ENCODE results near the gene CLIC6. TPM values are rescaled to one million over a fixed set of nuclear protein-coding genes. Genes with fewer than 3 reads are reported as not detected.

CLIC6 gene
- polyA plus RNA-seq, 1 donor (not counting 4 experiments of a cell fraction or from before 2014, with no cell fraction given): not detected

- DNase-seq (ENCODE audit: low read depth, low spot score) (no peak), FAIRE-seq (no peak)
- H3K9me3 ChIP-seq (ENCODE audit: control insufficient read depth, low read depth, low read length): no peaks in the 10 kb centered on the region
- no peaks in the 10 kb centered on the region for H3K4me1 ChIP-seq (ENCODE audit: control insufficient read depth, extremely low read depth, insufficient read depth, low read length)
- dilution Hi-C loops (cut with MboI; ENCODE audit: extremely low pct_ligation_motif_present, low sequenced_read_pairs): no loop called here
- no peaks in the 10 kb centered on the region for H3K79me2 ChIP-seq (ENCODE audit: control insufficient read depth, insufficient read depth, low read length)
- H3K27me3 ChIP-seq (ENCODE audit: control insufficient read depth, extremely low read depth, insufficient read depth, low read length): peaks cover 23% of the 10 kb centered on the region
- H3K4me2 ChIP-seq (ENCODE audit: control insufficient read depth, extremely low read depth, insufficient read depth, low read depth, low read length): no peak overlapping the region
- H3K9me1 ChIP-seq (ENCODE audit: control insufficient read depth, extremely low read depth, insufficient read depth, low read length): no peaks in the 10 kb centered on the region
- no peaks in the 10 kb centered on the region for H4K20me1 ChIP-seq (ENCODE audit: control insufficient read depth, extremely low read depth, insufficient read depth, low read length)
- no peak overlapping the region for H3K4me3 ChIP-seq (ENCODE audit: control insufficient read depth in 2 of 3, extremely low read depth in 1 of 3, insufficient read depth in 2 of 3, low read depth in 1 of 3, low read length in 3 of 3)
- no peak for TF ChIP-seq CTCF (optimal IDR thresholded peaks at IDR 0.05 in 1 of 3, IDR thresholded peaks at IDR 0.05 in 1 of 3, conservative IDR thresholded peaks at IDR 0.05 in 1 of 3; ENCODE audit: extremely low read depth in 1 of 3, insufficient read depth in 2 of 3, low read length in 3 of 3)
- TF ChIP-seq EZH2 (IDR thresholded peaks at IDR 0.05; ENCODE audit: low read length): no peak
- H3K27ac ChIP-seq (ENCODE audit: control insufficient read depth, insufficient read depth, low read length): no peak overlapping the region
- H3K9ac ChIP-seq (ENCODE audit: control insufficient read depth, extremely low read depth, insufficient read depth, low read length): no peak overlapping the region
- no peaks in the 10 kb centered on the region for H3K36me3 ChIP-seq (ENCODE audit: control insufficient read depth in 2 of 2, extremely low read depth in 1 of 2, insufficient read depth in 2 of 2, low read length in 2 of 2)
- no peak overlapping the region for H2AFZ ChIP-seq (ENCODE audit: control insufficient read depth, low read length)
Measured at GRCh38 chr21:34692458-34693020, 23.7 kb downstream of the CLIC6 start.

- no peaks in the 10 kb centered on the region for H4K20me1 ChIP-seq (ENCODE audit: control insufficient read depth, extremely low read depth, insufficient read depth, low read length)
- H3K9me1 ChIP-seq (ENCODE audit: control insufficient read depth, extremely low read depth, insufficient read depth, low read length): no peaks in the 10 kb centered on the region
- H3K9me3 ChIP-seq (ENCODE audit: control insufficient read depth, low read depth, low read length): no peaks in the 10 kb centered on the region
- H3K4me2 ChIP-seq (ENCODE audit: control insufficient read depth, extremely low read depth, insufficient read depth, low read depth, low read length): no peak overlapping the region
- dilution Hi-C loops (cut with MboI; ENCODE audit: extremely low pct_ligation_motif_present, low sequenced_read_pairs): no loop called here
- no peaks in the 10 kb centered on the region for H3K4me1 ChIP-seq (ENCODE audit: control insufficient read depth, extremely low read depth, insufficient read depth, low read length)
- TF ChIP-seq EZH2 (IDR thresholded peaks at IDR 0.05; ENCODE audit: low read length) (no peak), CTCF (optimal IDR thresholded peaks at IDR 0.05 in 1 of 3, IDR thresholded peaks at IDR 0.05 in 1 of 3, conservative IDR thresholded peaks at IDR 0.05 in 1 of 3; ENCODE audit: extremely low read depth in 1 of 3, insufficient read depth in 2 of 3, low read length in 3 of 3) (peak; percentile 69 to 80 (median 71))
- DNase-seq (ENCODE audit: low read depth, low spot score): peak; percentile 17
- no peak overlapping the region for H3K4me3 ChIP-seq (ENCODE audit: control insufficient read depth in 2 of 3, extremely low read depth in 1 of 3, insufficient read depth in 2 of 3, low read depth in 1 of 3, low read length in 3 of 3)
- no peak overlapping the region for H2AFZ ChIP-seq (ENCODE audit: control insufficient read depth, low read length)
- H3K9ac ChIP-seq (ENCODE audit: control insufficient read depth, extremely low read depth, insufficient read depth, low read length): no peak overlapping the region
- FAIRE-seq: peak; percentile 46
- H3K27me3 ChIP-seq (ENCODE audit: control insufficient read depth, extremely low read depth, insufficient read depth, low read length): peaks cover 23% of the 10 kb centered on the region
- H3K27ac ChIP-seq (ENCODE audit: control insufficient read depth, insufficient read depth, low read length): no peak overlapping the region
- no peaks in the 10 kb centered on the region for H3K79me2 ChIP-seq (ENCODE audit: control insufficient read depth, insufficient read depth, low read length)
- H3K36me3 ChIP-seq (ENCODE audit: control insufficient read depth in 2 of 2, extremely low read depth in 1 of 2, insufficient read depth in 2 of 2, low read length in 2 of 2): no peaks in the 10 kb centered on the region
Measured at GRCh38 chr21:34693192-34693810, 24.5 kb downstream of the CLIC6 start.

All from keratinocyte (primary cell).